HUES64 (cell line): Measurements from ENCODE around the gene UBTD2.
"Not testable (repeated sequence)": the region's sequence is repeated elsewhere in the genome, so short reads cannot be mapped to it uniquely, and the experiment has no call there.

ENCODE experiments used
- H3K27ac ChIP-seq: 2 replicates; pipeline ENCODE4 v1.7.0; 2013; ENCODE audit warnings: low read depth, low read length, inconsistent platforms
- H3K27me3 ChIP-seq: 2 replicates; pipeline ENCODE4 v1.6.1; 2013; ENCODE audit warnings: mild to moderate bottlenecking, low read length; ENCODE audit not compliant: insufficient read depth
- H3K36me3 ChIP-seq: 2 replicates; pipeline ENCODE4 v1.6.1; 2013; ENCODE audit warnings: mild to moderate bottlenecking, low read length; ENCODE audit not compliant: insufficient read depth
- H3K4me1 ChIP-seq: 2 replicates; pipeline ENCODE4 v1.6.1; 2013; ENCODE audit warnings: mild to moderate bottlenecking, low read length, moderate library complexity; ENCODE audit not compliant: insufficient read depth
- H3K4me3 ChIP-seq: 2 replicates; pipeline ENCODE4 v1.5.1; 2013; ENCODE audit warnings: mild to moderate bottlenecking, low read length, moderate library complexity
- H3K9ac ChIP-seq: 2 replicates; pipeline ENCODE4 v1.6.1; 2013; ENCODE audit warnings: mild to moderate bottlenecking, low read depth, low read length
- H3K9me3 ChIP-seq: 2 replicates; pipeline ENCODE4 v1.6.1; 2013; ENCODE audit warnings: low read depth, low read length; ENCODE audit not compliant: insufficient read depth
- WGBS: fragments of 150-250, 120-280 bp; methylation state at CpG from one replicate; pipeline ENCODE4 v1.1.7; 2013; ENCODE audit warnings: missing lambda C conversion rate; 5-methylcytosine and 5-hydroxymethylcytosine counted together

UBTD2 gene

DNA sequence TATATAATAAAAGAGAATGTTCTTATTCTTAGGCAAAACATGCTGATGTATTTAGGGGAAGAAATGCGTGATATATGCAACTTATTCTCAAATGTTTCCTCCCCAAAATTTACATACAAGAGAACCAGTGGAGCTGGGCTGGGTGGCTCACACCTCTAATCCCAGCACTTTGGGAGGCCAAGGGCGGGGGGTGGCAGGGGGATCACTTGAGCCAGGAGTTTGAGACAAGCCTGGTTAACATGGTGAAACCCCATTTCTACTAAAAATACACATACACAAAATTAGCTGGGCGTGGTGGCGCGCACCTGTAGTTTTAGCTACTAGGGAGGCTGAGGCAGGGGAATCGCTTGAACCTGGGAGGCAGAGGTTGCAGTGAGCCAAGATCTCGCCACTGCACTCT lies 27.5 kb upstream of the UBTD2 start:
- Histone ChIP-seq H3K4me3 (no peak overlapping the region), H3K36me3 (no peaks in the 10 kb centered on the region), H3K4me1 (no peaks in the 10 kb centered on the region; the same call in 1 of the 2 replicates), H3K9ac (no peak overlapping the region), H3K27me3 (no peaks in the 10 kb centered on the region), H3K9me3 (no peaks in the 10 kb centered on the region), H3K27ac (no peak overlapping the region)
- 94% methylated on average over 6 of the region's 7 CpGs for WGBS

DNA sequence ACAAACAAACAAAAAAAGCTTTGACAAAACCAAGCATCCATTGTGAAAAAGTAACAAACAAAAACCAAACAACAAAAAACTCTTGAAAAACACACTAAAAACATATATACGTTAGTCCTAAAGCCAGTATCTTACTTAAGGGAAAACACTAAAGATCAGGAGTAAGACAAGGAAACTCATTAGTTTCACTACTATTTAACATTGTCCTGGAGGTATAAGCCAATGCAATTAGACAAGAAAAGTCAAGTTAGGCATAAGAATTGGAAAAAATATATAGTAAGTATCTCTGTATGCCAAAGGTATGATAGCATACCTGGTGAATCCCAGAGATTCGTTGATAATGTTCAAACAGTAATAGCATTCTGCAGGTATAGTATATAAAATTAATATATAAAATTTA lies 21.8 kb upstream of the UBTD2 start:
- peaks cover 4% of the 10 kb centered on the region; the same call in 1 of the 2 replicates for H3K4me1 ChIP-seq
- H3K9ac ChIP-seq = no peak overlapping the region
- H3K9me3 ChIP-seq = peaks cover 9% of the 10 kb centered on the region
- H3K27ac ChIP-seq = no peak overlapping the region
- no peaks in the 10 kb centered on the region for H3K27me3 ChIP-seq
- H3K4me3 ChIP-seq = no peak overlapping the region
- no peaks in the 10 kb centered on the region for H3K36me3 ChIP-seq
- 100% methylated on average over 1 of the region's 2 CpGs for WGBS

DNA sequence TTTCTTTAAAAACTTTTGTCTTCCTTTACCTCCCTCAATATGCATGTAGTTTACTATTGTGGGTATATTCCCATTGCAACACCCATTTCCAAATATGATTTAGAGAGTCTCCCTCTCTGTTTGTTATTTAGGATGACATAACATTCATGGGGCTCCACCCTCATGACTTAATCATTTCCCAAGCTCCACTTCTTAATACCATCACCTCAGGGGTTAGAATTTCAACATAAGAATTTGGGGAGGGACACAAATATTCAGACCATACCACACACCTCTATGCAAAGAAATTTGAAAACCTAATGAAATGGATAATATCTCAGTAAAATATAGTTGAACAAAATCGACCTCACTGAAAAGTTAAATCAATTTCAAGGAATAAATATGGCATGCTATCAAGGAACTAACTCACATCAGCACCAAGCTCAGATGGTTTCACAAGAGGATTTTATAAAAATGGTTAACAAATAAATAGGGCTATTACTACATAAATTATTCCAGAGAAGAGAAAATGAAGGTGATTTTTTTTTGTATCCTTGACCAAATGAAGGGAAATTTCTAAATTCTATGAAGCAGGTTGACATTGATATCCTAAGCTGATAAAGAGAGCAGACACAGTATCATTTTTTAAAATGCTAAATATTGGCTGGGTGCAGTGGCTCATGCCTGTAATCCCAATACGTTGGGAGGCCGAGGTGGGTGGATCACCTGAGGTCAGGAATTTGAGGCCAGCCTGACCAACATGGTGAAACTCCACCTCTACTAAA lies 20.2 kb upstream of the UBTD2 start:
- WGBS = 92% methylated on average over 2 of the region's 3 CpGs
- Histone ChIP-seq H3K36me3 (no peaks in the 10 kb centered on the region), H3K4me3 (no peak overlapping the region), H3K9me3 (peaks cover 9% of the 10 kb centered on the region), H3K27ac (no peak overlapping the region), H3K9ac (no peak overlapping the region), H3K27me3 (no peaks in the 10 kb centered on the region), H3K4me1 (0 out of 2 replicates have a peak, but pooled peaks cover 4% of the 10 kb centered on the region)

DNA sequence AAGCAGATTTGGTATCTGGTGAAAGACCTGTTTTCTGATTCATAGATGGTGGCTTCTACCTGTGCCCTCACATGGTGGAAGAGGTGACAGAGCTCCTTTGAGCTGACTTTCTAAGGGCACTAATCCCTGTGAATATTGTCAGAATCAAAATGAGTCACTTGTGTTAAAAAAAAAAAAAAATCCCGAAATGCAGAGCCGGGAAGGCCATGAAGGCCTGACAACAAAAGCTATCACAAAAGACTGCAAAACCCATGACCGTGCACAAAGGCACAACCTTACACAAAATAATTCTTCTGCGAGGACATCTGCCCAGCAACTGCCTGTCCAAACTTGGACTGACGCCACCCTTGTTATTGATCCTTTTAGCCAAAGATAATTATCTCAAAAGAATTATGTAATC lies 19.6 kb upstream of the UBTD2 start:
- Histone ChIP-seq H3K4me1 (0 out of 2 replicates have a peak, but pooled peaks cover 4% of the 10 kb centered on the region), H3K9ac (no peak overlapping the region), H3K4me3 (no peak overlapping the region), H3K27ac (no peak overlapping the region), H3K27me3 (no peaks in the 10 kb centered on the region), H3K36me3 (no peaks in the 10 kb centered on the region), H3K9me3 (peaks cover 9% of the 10 kb centered on the region)
- 80% methylated on average over 5 of the region's 5 CpGs for WGBS

DNA sequence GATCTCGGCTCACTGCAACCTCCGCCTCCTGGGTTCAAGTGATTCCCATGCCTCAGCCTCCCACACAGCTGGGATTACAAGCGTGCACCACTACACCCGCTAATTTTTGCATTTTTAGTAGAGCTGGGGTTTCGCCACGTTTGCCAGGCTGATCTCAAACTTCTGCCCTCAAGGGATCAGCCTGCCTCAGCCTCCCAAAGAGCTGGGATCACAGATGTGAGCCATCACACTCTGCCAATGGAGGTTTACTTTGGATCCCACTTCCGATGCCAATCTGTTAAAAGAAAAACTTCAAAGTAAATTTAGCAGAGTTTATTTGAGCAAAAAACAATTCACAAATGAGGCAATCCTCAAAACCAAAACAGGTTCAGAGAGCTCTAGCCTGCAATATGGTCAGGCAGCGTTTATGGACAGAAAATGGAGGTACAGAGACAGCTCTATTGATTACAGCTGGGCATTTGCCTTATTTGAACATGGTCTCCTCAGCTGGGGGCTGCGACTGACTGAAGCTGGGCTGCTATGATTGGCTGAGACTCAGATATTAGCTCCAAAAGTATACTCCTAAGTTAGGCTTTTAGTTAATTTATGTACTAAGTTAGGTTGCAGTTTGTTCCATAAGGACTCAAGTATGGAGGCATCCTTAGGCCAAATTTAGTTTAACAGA lies 18.6 kb upstream of the UBTD2 start:
- no peak overlapping the region for H3K9ac ChIP-seq
- H3K4me3 ChIP-seq = no peak overlapping the region
- WGBS = 84% methylated on average over 9 of the region's 9 CpGs

DNA sequence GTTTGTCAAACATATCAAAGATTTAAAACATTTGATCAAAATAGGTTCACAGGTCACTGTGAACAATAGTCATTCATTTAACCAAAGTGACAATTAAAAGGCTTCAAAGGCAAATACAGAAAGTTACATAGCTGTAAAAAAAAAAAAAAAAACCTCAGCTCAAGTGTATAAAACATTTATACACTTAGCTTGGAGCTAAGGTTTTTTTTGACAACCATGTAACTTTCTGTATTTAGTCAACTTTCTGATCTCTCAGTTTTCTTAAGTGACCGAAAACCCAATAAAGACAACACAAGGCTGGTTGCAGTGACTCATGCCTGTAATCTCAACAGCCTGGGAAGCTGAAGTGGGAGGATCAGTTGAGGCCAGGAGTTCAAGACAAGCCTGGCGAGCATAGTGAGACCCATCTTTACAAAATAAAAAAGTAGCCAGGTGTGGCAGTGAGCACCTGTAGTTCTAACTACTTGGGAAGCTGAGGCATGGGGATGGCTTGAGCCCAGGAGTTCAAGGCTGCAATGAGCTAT lies 16.4 kb upstream of the UBTD2 start:
- 93% methylated on average over 2 of the region's 2 CpGs for WGBS
- no peak overlapping the region for H3K27ac ChIP-seq
- 0 out of 2 replicates have a peak, but pooled peaks cover 4% of the 10 kb centered on the region for H3K4me1 ChIP-seq
- no peaks in the 10 kb centered on the region for H3K36me3 ChIP-seq
- no peak overlapping the region for H3K4me3 ChIP-seq
- 0 out of 2 replicates have a peak, but pooled peaks cover under 1% of the 10 kb centered on the region for H3K9me3 ChIP-seq
- H3K27me3 ChIP-seq = no peaks in the 10 kb centered on the region
- no peak overlapping the region for H3K9ac ChIP-seq

More for the DNA sequence above, 18.6 kb upstream of the UBTD2 start:
- Histone ChIP-seq H3K27ac (no peak overlapping the region), H3K36me3 (no peaks in the 10 kb centered on the region), H3K4me1 (0 out of 2 replicates have a peak, but pooled peaks cover 4% of the 10 kb centered on the region), H3K27me3 (no peaks in the 10 kb centered on the region), H3K9me3 (peaks cover 9% of the 10 kb centered on the region)

DNA sequence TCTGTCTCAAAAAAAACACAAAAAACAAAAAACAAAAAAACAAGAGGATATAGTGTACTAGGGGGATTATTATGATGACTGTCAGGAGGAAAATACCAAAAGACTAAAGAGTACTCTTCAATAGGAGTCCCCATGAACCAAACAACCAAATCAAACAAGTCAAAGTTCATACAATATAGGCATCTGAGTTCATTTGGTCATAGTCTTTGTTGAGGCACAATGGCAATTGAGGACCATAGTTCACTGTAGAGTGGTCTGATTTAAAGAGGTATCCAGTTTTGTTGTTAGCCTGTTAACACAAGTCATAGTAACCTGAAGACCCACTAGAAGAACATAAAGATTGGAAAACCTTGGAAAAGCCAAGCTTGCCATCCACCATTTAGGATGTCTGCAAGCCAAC lies 11.3 kb upstream of the UBTD2 start:
- Histone ChIP-seq H3K9ac (no peak overlapping the region), H3K4me3 (no peak overlapping the region), H3K4me1 (no peaks in the 10 kb centered on the region; the same call in 1 of the 2 replicates), H3K27ac (no peak overlapping the region), H3K36me3 (no peaks in the 10 kb centered on the region), H3K9me3 (no peaks in the 10 kb centered on the region), H3K27me3 (no peaks in the 10 kb centered on the region)

DNA sequence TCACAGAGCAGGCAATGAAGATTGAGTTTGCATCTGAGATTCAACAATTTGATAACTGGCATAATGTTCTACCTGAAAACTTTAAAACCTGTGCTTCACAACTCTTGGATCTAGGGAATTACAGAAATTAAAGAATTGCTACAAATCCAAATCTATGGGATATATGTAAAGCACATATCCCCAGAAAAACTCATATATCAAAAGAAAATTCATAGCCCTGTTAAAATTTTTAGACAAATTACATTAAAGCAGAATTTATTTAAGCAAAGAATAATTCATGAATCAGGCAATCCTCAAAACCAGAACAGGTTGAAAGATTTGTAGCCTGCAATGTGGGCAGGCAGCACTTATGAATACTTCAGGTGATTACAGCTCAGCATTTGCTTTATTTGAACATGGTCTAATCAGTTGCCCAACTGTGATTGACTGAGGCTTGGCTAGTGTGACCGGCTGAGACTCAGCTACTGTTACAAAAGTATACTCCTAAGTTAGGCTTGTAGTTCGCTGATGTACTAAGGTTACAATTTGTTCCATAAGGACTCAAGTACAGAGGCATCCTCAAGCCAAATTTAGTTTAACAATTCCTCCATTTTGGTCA lies 10.3 kb upstream of the UBTD2 start:
- H3K36me3 ChIP-seq = no peaks in the 10 kb centered on the region
- H3K27ac ChIP-seq = no peak overlapping the region
- H3K4me3 ChIP-seq = no peak overlapping the region
- no peaks in the 10 kb centered on the region; the same call in 1 of the 2 replicates for H3K4me1 ChIP-seq
- H3K9me3 ChIP-seq = no peaks in the 10 kb centered on the region
- WGBS = 93% methylated on average over 2 of the region's 2 CpGs
- H3K9ac ChIP-seq = no peak overlapping the region
- no peaks in the 10 kb centered on the region for H3K27me3 ChIP-seq

DNA sequence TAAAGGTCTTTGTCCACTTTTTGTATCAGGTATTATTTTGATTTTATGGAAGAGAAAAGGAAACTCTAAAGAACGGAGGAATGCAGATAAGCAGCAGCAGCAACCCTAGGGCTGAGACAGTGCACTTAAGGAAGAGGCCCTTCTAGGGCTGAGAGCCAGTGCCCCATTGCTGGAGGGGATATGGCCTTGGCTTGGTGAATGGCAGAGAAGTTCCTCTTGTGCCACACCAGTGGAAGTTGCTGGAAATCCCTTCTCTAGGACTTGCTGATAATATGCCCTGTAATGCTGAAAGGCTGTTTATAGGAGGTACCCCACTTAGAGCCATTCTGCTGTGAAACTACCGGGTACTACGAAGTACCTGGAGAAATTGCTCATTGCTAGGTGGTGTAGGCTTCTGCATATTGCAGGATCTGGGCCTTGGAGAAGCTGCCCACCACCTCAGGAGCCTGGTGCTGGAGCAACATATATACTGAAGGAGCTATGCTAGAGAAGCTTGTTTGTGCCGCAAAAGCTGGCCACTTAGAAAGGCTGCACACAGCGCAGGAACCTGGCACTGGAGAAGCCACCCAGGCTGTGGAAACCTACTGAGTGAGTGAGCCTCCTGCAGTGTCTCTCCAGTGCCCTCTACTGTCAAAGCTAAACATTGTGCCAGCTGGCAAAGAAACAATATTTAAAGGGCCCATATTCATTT lies 9.6 kb upstream of the UBTD2 start:
- Histone ChIP-seq H3K4me3 (no peak overlapping the region), H3K36me3 (no peaks in the 10 kb centered on the region), H3K27ac (no peak overlapping the region), H3K9ac (no peak overlapping the region), H3K4me1 (no peaks in the 10 kb centered on the region; the same call in 1 of the 2 replicates), H3K27me3 (no peaks in the 10 kb centered on the region), H3K9me3 (no peaks in the 10 kb centered on the region)
- 73% methylated on average over 5 of the region's 5 CpGs for WGBS

DNA sequence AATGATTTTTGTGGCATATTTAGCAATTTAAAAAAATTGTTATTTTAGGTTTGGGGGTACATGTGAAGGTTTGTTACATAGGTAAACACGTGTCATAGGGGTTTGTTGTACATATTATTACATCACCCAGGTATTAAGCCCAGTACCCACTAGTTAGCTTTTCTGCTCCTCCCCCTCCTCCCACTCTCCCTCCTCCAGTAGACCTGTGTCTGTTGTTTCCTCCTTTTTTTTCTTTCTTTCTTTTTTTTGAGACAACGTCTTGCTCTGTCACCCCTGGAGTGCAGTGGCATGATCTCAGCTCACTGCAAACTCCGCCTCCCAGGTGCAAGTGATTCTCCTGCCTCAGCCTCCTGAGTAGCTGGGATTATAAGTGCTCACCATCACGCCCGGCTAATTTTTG lies 8.3 kb upstream of the UBTD2 start:
- H3K9ac ChIP-seq, H3K27me3 ChIP-seq, H3K27ac ChIP-seq, H3K4me1 ChIP-seq, H3K4me3 ChIP-seq, H3K9me3 ChIP-seq, H3K36me3 ChIP-seq: not testable (repeated sequence)
- 75% methylated on average over 4 of the region's 5 CpGs for WGBS

DNA sequence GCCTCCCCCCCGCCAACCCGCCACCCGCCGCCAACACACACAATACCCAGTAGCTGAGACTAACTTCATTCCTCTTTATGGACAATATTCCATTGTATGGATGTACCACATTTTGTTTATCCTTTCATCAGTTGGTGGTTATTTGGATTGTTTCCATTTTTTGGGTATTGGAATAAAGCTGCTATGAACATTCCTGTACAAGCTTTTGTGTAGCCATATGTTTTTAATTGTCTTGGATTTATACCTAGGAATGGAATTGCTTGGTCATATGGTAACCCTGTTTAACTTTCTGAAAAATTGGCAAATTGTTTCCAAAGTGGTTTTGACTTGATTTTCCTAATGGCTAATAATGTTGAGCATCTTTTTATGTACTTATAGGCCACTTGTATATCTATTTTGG lies 4.9 kb upstream of the UBTD2 start:
- H3K36me3 ChIP-seq = no peaks in the 10 kb centered on the region
- H3K4me3 ChIP-seq = no peak overlapping the region
- H3K4me1 ChIP-seq = peaks cover 6% of the 10 kb centered on the region
- no peak overlapping the region for H3K27ac ChIP-seq
- no peaks in the 10 kb centered on the region for H3K27me3 ChIP-seq
- H3K9me3 ChIP-seq = no peaks in the 10 kb centered on the region
- no CpG with 5 or more reads among the region's 4 CpGs for WGBS
- H3K9ac ChIP-seq = no peak overlapping the region
